ENCODE measurements around the gene IQGAP1. TPM values are rescaled to one million over a fixed set of nuclear protein-coding genes. Genes with fewer than 3 reads are reported as not detected.

Gene IQGAP1
- total RNA-seq, 3 donors from 2014 or later (not counting 1 experiment from before 2014, with no cell fraction given): 431 to 493 (median 446) TPM

- Mint-ChIP-seq H3K27me3 (ENCODE audit: low read depth in 2 of 2) (no peaks in the 10 kb centered on the region), H3K4me3 (no peak overlapping the region), H3K4me1 (peaks cover 45 to 54% of the 10 kb centered on the region in 2 donors), H3K9me3 (no peaks in the 10 kb centered on the region), H3K27ac (peak overlapping the region; percentile 50 to 54), H3K36me3 (peaks cover 26% of the 10 kb centered on the region)
- ATAC-seq (no peak), DNase-seq (no peak)
- Histone ChIP-seq H3K4me1 (ENCODE audit: control insufficient read depth, insufficient read depth, low read length) (no peaks in the 10 kb centered on the region), H3K36me3 (ENCODE audit: control insufficient read depth, insufficient read depth, low read length) (peaks cover 85% of the 10 kb centered on the region), H3K9me3 (ENCODE audit: control insufficient read depth, insufficient read depth, low read length) (no peaks in the 10 kb centered on the region), H3K4me3 (ENCODE audit: low read length) (no peak overlapping the region), H3K27me3 (ENCODE audit: control insufficient read depth, insufficient read depth, low read length) (no peaks in the 10 kb centered on the region), H3K27ac (ENCODE audit: low read length) (no peak overlapping the region)
- intact Hi-C loops (cut with micrococcal nuclease): no loop called here
- 96% methylated on average over 7 of the region's 7 CpGs for WGBS (ENCODE audit: insufficient coverage)
- no peak for TF ChIP-seq CTCF (IDR thresholded peaks at IDR 0.05)
Observed at GRCh38 chr15:90465140-90465929, 77.3 kb downstream of the IQGAP1 start.

GRCh38 chr15:90465930-90466567 lies 78.0 kb downstream of the IQGAP1 start:
- peaks cover 84% of the 10 kb centered on the region for H3K36me3 ChIP-seq (ENCODE audit: control insufficient read depth, insufficient read depth, low read length)
- Mint-ChIP-seq H3K27me3 (ENCODE audit: low read depth in 2 of 2) (no peaks in the 10 kb centered on the region), H3K4me3 (no peak overlapping the region), H3K9me3 (no peaks in the 10 kb centered on the region), H3K4me1 (peaks cover 49 to 57% of the 10 kb centered on the region in 2 donors), H3K27ac (peak overlapping the region; percentile 50 to 54), H3K36me3 (peaks cover 32% of the 10 kb centered on the region)
- H3K4me3 ChIP-seq (ENCODE audit: low read length): no peak overlapping the region
- H3K27ac ChIP-seq (ENCODE audit: low read length): no peak overlapping the region
- no peaks in the 10 kb centered on the region for H3K9me3 ChIP-seq (ENCODE audit: control insufficient read depth, insufficient read depth, low read length)
- no peak for ATAC-seq
- WGBS (ENCODE audit: insufficient coverage): 76% methylated on average over 3 of the region's 3 CpGs
- no peak for DNase-seq
- H3K4me1 ChIP-seq (ENCODE audit: control insufficient read depth, insufficient read depth, low read length): no peaks in the 10 kb centered on the region
- no peaks in the 10 kb centered on the region for H3K27me3 ChIP-seq (ENCODE audit: control insufficient read depth, insufficient read depth, low read length)
- intact Hi-C loops (cut with micrococcal nuclease): no loop called here
- no peak for TF ChIP-seq CTCF (IDR thresholded peaks at IDR 0.05)

- Histone ChIP-seq H3K27ac (ENCODE audit: low read length) (no peak overlapping the region), H3K4me1 (ENCODE audit: control insufficient read depth, insufficient read depth, low read length) (no peaks in the 10 kb centered on the region), H3K9me3 (ENCODE audit: control insufficient read depth, insufficient read depth, low read length) (no peaks in the 10 kb centered on the region), H3K4me3 (ENCODE audit: low read length) (no peak overlapping the region), H3K27me3 (ENCODE audit: control insufficient read depth, insufficient read depth, low read length) (no peaks in the 10 kb centered on the region), H3K36me3 (ENCODE audit: control insufficient read depth, insufficient read depth, low read length) (peaks cover 88% of the 10 kb centered on the region)
- Mint-ChIP-seq H3K4me3 (no peak overlapping the region), H3K27me3 (ENCODE audit: low read depth in 2 of 2) (no peaks in the 10 kb centered on the region), H3K9me3 (no peaks in the 10 kb centered on the region), H3K4me1 (peaks cover 32 to 34% of the 10 kb centered on the region in 2 donors), H3K36me3 (peaks cover 46% of the 10 kb centered on the region), H3K27ac (peak overlapping the region; percentile 73 to 83)
- WGBS (ENCODE audit: insufficient coverage): 90% methylated on average over 2 of the region's 2 CpGs
- DNase-seq: no peak
- TF ChIP-seq CTCF (IDR thresholded peaks at IDR 0.05): no peak
- intact Hi-C loops (cut with micrococcal nuclease): no loop called here
- ATAC-seq: no peak
Observed at GRCh38 chr15:90469723-90470122, 81.7 kb downstream of the IQGAP1 start.
